ENCODE results near the gene RTN1. TPM values are rescaled to one million over a fixed set of nuclear protein-coding genes. Genes with fewer than 3 reads are reported as not detected.

Gene RTN1
- total and polyA plus RNA-seq, 2 of the 8 experiments (the other 6 are each of a cell fraction or from before 2014, with no cell fraction given): 2.8 to 4.9 TPM

DNA sequence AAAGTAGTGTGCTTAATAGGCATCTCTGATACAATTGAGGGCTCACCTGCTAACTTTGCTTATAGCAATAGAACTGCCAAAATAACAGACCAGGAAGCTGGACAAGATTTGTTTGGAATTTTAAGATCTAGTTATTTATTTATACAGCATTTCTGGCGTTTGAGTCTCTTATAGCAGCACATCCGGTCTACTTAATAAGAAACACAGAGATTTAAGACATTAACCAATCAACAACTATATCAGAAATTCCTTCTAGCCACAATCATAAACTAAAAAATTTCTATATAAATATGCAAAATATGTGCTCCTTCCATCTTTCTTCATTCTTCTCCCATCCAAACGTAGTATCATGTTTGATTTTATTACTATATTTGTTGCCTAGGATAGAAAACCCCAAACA lies 2.6 kb downstream of the RTN1 start (continued):
- TF ChIP-seq TAF1 (IDR thresholded peaks at IDR 0.05; ENCODE audit: low read depth, low read length): no peak
- no peak for TF ChIP-seq TCF12 (IDR thresholded peaks at IDR 0.05; ENCODE audit: low read depth, low read length)
- no peak for TF ChIP-seq ZNF274 (IDR thresholded peaks at IDR 0.05; ENCODE audit: borderline replicate concordance, extremely low read depth, low read length)

Measured in H1 (cell line).